Spleen (tissue), 11 donors: ENCODE measurements around the gene IL1RN. TPM values are rescaled to one million over a fixed set of nuclear protein-coding genes. Genes with fewer than 3 reads are reported as not detected.

Experiments used
- DNase-seq: peaks from one replicate; pipeline ENCODE4 v3.0.0-alpha.2; 2020
- H3K27ac ChIP-seq, 8 donors: fragments of 200-600 bp; sonication (generic) in 7 of 8; 1 replicate in 4 of 8; 2 replicates in 4 of 8; pipeline versions ENCODE4 v1.5.0 to v1.8.0; 2016 to 2021; ENCODE audit warnings: inconsistent platforms in 4 of 8, mild to moderate bottlenecking in 4 of 8, moderate library complexity in 1 of 8
- H3K27me3 ChIP-seq, 7 donors: fragments of 200-600 bp; sonication (generic) in 6 of 7; replicated peaks in 1 of 7; 1 replicate in 4 of 7; 2 replicates in 3 of 7; pipeline versions ENCODE4 v1.5.0 to v1.8.0; 2016 to 2021; ENCODE audit warnings: inconsistent platforms in 3 of 7, mild to moderate bottlenecking in 1 of 7
- H3K36me3 ChIP-seq, 6 donors: fragments of 200-600 bp; sonication (generic) in 5 of 6; 1 replicate in 4 of 6; 2 replicates in 2 of 6; pipeline versions ENCODE4 v1.5.0 to v1.8.0; 2016 to 2021; ENCODE audit warnings: inconsistent platforms in 2 of 6
- H3K4me1 ChIP-seq, 6 donors: fragments of 200-600 bp; sonication (generic) in 5 of 6; 1 replicate in 3 of 6; 2 replicates in 3 of 6; pipeline versions ENCODE4 v1.5.0 to v1.8.0; 2016 to 2021; ENCODE audit warnings: inconsistent platforms in 3 of 6
- H3K4me3 ChIP-seq, 8 donors: fragments of 200-600 bp; sonication (generic) in 7 of 8; 1 replicate in 4 of 8; 2 replicates in 4 of 8; pipeline versions ENCODE4 v1.5.0 to v1.8.0; 2016 to 2021; ENCODE audit warnings: inconsistent platforms in 4 of 8, mild to moderate bottlenecking in 4 of 8, moderate library complexity in 2 of 8
- H3K9me3 ChIP-seq, 8 donors: fragments of 200-600 bp; sonication (generic) in 7 of 8; 1 replicate in 4 of 8; 2 replicates in 4 of 8; pipeline versions ENCODE4 v1.5.0 to v1.8.0; 2016 to 2021; ENCODE audit warnings: inconsistent platforms in 4 of 8
- CTCF ChIP-seq, 11 experiments: fragments of 200-600 bp in 7 of 11; fragments of 450-650 bp in 4 of 11; sonication (generic) in 4 of 11; IDR thresholded peaks in 8 of 11; conservative IDR thresholded peaks in 3 of 11; 1 replicate in 7 of 11; 2 replicates in 4 of 11; pipeline versions ENCODE4 v1.4.0 to v1.8.0; 2016 to 2021; ENCODE audit warnings: antibody characterized with exemption in 11 of 11, inconsistent platforms in 4 of 11, mild to moderate bottlenecking in 1 of 11
- POLR2A ChIP-seq, 3 donors: fragments of 450-650 bp; IDR thresholded peaks; one replicate each; pipeline ENCODE4 v1.5.1; 2017; ENCODE audit warnings: antibody characterized with exemption in 3 of 3, mild to moderate bottlenecking in 1 of 3
- POLR2AphosphoS5 ChIP-seq, 3 donors: sonication (generic); formaldehyde crosslinking; IDR thresholded peaks; one replicate each; pipeline ENCODE4 v1.5.1; 2017; ENCODE audit warnings: antibody characterized with exemption in 3 of 3
- WGBS, 5 donors: extraction: QIAGEN DNeasy Blood & Tissue Kit in 3 of 5; methylation state at CpG; one replicate each; pipeline versions ENCODE4 v1.1.5 to v1.1.7; 2013 to 2018; 5-methylcytosine and 5-hydroxymethylcytosine counted together
- intact Hi-C: fragments of 100-400 bp; cut with DNase I; formaldehyde crosslinking; loops from one replicate; pipeline ENCODE4 v1.15.0; 2023; ENCODE audit warnings: low total_unique reads
- polyA plus RNA-seq, 3 donors: library from polyadenylated mRNA; stranded (reverse); fragments of 200-250 nt; gene quantifications; one replicate each; pipeline ENCODE4 v1.2.1, GENCODE V29; 2013
- total RNA-seq, 7 donors: library from RNA; depleted of rRNA in 3 of 7; stranded (reverse); fragments of >200 nt in 3 of 7; fragmentation: NEBNext Ultra II Directional in 4 of 7; extraction: Animal tissue kit (Norgen Biotek cat#: 25700) in 4 of 7; gene quantifications; one replicate each; pipeline versions ENCODE4 v1.1.0 to v1.2.1, GENCODE V29; 2016 to 2021
- donor health status: healthy with polysubstance abuse.
- donor health status: DM: no; HTN: no; CAD: no; lungs with moderate emphysema.
- donor health status: DM: no; HTN: no; CAD: no.
- donor health status: Bipolar disorder and iron deficiency.
- donor health status: healthy.
- donor health status: DM: no; HTN: no; CAD: no.
- donor health status: DM: yes; HTN: yes; CAD: no.

The IL1RN gene
- total and polyA plus RNA-seq, 10 donors = 1.9 to 53.9 (median 12.0) TPM

DNA sequence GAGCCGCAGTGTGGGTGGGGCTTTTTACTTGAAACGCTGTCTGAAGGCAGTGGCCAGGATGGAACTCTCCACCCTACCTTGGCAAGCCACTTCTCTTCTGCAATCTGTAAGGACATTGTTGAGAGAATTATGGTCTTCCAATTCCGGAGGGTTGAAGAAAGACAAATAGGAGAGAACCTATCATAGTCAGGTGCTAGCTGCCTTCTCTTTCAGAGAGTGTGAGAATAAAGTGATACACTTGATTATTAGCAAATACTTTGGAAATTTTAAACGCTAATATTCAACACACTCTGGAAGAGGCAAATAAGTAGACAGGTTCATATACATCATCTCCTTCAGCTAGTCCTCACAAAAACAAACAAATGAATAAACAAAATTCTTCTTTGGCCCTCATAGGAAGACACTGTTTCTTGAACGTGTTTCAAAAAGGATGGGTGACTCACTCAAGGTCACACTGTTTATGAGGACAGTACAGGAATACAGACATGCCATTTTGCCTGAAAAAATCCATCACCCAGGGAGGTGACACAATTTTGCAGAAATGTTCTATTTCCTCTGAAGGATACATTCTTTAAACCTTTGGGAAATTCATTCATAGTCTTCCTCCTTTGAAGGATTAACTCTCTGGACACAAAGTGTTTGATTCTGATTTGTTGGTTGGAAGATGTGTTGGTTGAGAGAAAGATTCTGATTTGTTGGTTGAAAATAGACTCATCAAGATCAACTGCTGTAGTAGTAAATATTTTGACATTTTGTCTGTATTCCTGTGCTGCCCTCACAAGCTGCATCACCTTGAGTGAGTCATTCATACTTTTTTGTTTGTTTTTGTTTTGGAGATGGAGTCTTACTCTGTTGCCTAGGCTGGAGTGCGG, 2.2 kb upstream of the IL1RN start:
- peak overlapping the region in 4 of 8 donors; percentile 73 to 92 (median 80) for H3K27ac ChIP-seq
- H3K9me3 ChIP-seq = no peaks in the 10 kb centered on the region
- H3K4me3 ChIP-seq = no peak overlapping the region
- H3K4me1 ChIP-seq = peaks cover 0 to 55% (median 17%) of the 10 kb centered on the region in 6 donors
- peaks cover 0 to 5% (median 0%) of the 10 kb centered on the region in 7 donors for H3K27me3 ChIP-seq
- DNase-seq = no peak
- peaks cover 0 to 11% (median 0%) of the 10 kb centered on the region in 6 donors for H3K36me3 ChIP-seq
- TF ChIP-seq POLR2A (IDR thresholded peaks at IDR 0.05) (no peak), CTCF (IDR thresholded peaks at IDR 0.05 in 8 of 11, conservative IDR thresholded peaks at IDR 0.05 in 3 of 11) (no peak), POLR2AphosphoS5 (IDR thresholded peaks at IDR 0.05) (no peak)
- intact Hi-C loops = no loop called here
- 67 to 81% (median 71%) methylated on average over 6 of the region's 6 CpGs for WGBS, 5 donors

DNA sequence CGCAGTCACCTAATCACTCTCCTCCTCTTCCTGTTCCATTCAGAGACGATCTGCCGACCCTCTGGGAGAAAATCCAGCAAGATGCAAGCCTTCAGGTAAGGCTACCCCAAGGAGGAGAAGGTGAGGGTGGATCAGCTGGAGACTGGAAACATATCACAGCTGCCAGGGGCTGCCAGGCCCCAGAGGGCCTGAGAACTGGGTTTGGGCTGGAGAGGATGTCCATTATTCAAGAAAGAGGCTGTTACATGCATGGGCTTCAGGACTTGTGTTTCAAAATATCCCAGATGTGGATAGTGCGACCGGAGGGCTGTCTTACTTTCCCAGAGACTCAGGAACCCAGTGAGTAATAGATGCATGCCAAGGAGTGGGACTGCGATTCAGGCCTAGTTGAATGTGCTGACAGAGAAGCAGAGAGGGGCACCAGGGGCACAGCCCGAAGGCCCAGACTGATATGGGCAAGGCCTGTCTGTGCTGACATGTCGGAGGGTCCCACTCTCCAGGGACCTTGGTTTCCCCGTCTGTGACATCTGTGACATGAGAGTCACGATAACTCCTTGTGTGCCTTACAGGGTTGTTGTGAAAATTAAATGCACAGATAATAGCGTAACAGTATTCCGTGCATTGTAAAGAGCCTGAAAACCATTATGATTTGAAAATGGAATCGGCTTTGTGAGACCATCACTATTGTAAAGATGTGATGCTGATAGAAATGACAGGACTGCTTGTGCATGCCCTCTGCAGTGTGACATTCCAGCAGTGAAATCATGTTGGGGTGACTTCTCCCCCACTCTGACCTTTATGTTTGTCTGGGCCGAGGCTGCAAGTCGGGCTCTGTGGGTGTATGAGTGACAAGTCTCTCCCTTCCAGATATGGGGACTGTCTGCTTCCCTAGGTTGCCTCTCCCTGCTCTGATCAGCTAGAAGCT, 510 bp downstream of the IL1RN start:
- TF ChIP-seq POLR2A (IDR thresholded peaks at IDR 0.05) = no peak
- no peak for TF ChIP-seq POLR2AphosphoS5 (IDR thresholded peaks at IDR 0.05)
- no peak for TF ChIP-seq CTCF (IDR thresholded peaks at IDR 0.05 in 8 of 11, conservative IDR thresholded peaks at IDR 0.05 in 3 of 11)
- Histone ChIP-seq H3K4me1 (peaks cover 0 to 54% (median 17%) of the 10 kb centered on the region in 6 donors), H3K4me3 (peak overlapping the region in 7 of 8 donors; percentile 3 to 60 (median 20)), H3K27ac (peak overlapping the region in 7 of 8 donors; percentile 49 to 92 (median 74)), H3K36me3 (peaks cover 0 to 35% (median 0%) of the 10 kb centered on the region in 6 donors), H3K9me3 (no peaks in the 10 kb centered on the region), H3K27me3 (peaks cover 0 to 5% (median 0%) of the 10 kb centered on the region in 7 donors)
- intact Hi-C loops = no loop called here
- 69 to 84% (median 71%) methylated on average over 15 of the region's 15 CpGs for WGBS, 5 donors
- DNase-seq = peak; percentile 58

DNA sequence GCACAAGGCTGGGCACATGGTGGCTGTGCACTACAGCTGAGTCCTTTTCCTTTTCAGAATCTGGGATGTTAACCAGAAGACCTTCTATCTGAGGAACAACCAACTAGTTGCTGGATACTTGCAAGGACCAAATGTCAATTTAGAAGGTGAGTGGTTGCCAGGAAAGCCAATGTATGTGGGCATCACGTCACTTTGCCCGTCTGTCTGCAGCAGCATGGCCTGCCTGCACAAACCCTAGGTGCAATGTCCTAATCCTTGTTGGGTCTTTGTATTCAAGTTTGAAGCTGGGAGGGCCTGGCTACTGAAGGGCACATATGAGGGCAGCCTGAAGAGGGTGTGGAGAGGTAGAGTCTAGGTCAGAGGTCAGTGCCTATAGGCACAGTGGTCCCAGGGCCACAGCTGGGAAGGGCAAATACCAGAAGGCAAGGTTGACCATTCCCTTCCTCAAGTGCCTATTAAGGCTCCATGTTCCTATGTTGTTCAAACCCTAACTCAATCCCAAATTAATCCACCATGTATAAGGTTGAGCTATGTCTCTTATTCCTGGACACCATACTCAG, 2.2 kb downstream of the IL1RN start:
- intact Hi-C loops = no loop called here
- Histone ChIP-seq H3K27me3 (peaks cover 0 to 5% (median 0%) of the 10 kb centered on the region in 7 donors), H3K36me3 (peaks cover 0 to 49% (median 0%) of the 10 kb centered on the region in 6 donors), H3K4me3 (peak overlapping the region in 1 of 8 donors; percentile 60), H3K9me3 (no peaks in the 10 kb centered on the region), H3K4me1 (peaks cover 0 to 37% (median 7%) of the 10 kb centered on the region in 6 donors), H3K27ac (no peak overlapping the region)
- TF ChIP-seq CTCF (IDR thresholded peaks at IDR 0.05 in 8 of 11, conservative IDR thresholded peaks at IDR 0.05 in 3 of 11) (no peak), POLR2A (IDR thresholded peaks at IDR 0.05) (no peak), POLR2AphosphoS5 (IDR thresholded peaks at IDR 0.05) (no peak)
- DNase-seq = no peak
- 74 to 100% (median 92%) methylated on average over 2 of the region's 2 CpGs for WGBS, 5 donors
